B cell (primary cell): ENCODE measurements around the gene TSEN2. TPM values are rescaled to one million over a fixed set of nuclear protein-coding genes. Genes with fewer than 3 reads are reported as not detected.

Source experiments
- ATAC-seq: fragments of 200-7000 bp; cut with Tn5 transposase; one replicate; pipeline ENCODE4 v1.10.0; 2021; ENCODE audit warnings: low read depth, mild to moderate bottlenecking, moderate number of reproducible peaks, moderate library complexity
- CTCF ChIA-PET: fragments of 350-600 bp; sonication (Branson Sonifier 250); formaldehyde crosslinking; loops from one replicate; lab custom pipeline; 2021; ENCODE audit warnings: antibody characterized with exemption, inconsistent platforms; lab: Charles Lee
- POLR2A ChIA-PET: fragments of 350-600 bp; sonication (Branson Sonifier 250); formaldehyde crosslinking; loops from one replicate; lab custom pipeline; 2021; ENCODE audit warnings: antibody characterized with exemption; lab: Charles Lee
- DNase-seq: peaks from one replicate; pipeline ENCODE4 v3.0.0; 2013
- H2AFZ ChIP-seq: 2 replicates; pipeline ENCODE4 v1.6.1; 2012; ENCODE audit warnings: mild to moderate bottlenecking, low read depth, low read length; ENCODE audit not compliant: insufficient read depth, poor library complexity, severe bottlenecking
- H3K27ac ChIP-seq, 2 donors: 1 replicate in 1 of 2; 2 replicates in 1 of 2; pipeline ENCODE4 v1.5.1; 2012 to 2013; ENCODE audit warnings: low read length in 2 of 2, mild to moderate bottlenecking in 2 of 2, moderate library complexity in 1 of 2
- H3K27me3 ChIP-seq, 4 experiments: fragments of 200-600 bp in 1 of 4; sonication (generic) in 1 of 4; replicated peaks in 1 of 4; 1 replicate in 2 of 4; 2 replicates in 2 of 4; pipeline versions ENCODE4 v1.6.1 to v1.7.0; 2013 to 2016; ENCODE audit warnings: low read length in 3 of 4, mild to moderate bottlenecking in 2 of 4, mixed read lengths in 1 of 4, moderate library complexity in 1 of 4; ENCODE audit not compliant: insufficient read depth in 4 of 4, control insufficient read depth in 3 of 4; ENCODE audit errors: control extremely low read depth in 1 of 4
- H3K36me3 ChIP-seq, 2 experiments: replicated peaks in 1 of 2; 1 replicate in 1 of 2; 2 replicates in 1 of 2; pipeline versions ENCODE4 v1.6.1 to v1.7.1; 2013; ENCODE audit warnings: low read length in 1 of 2; ENCODE audit not compliant: insufficient read depth in 2 of 2, control insufficient read depth in 1 of 2; ENCODE audit errors: control extremely low read depth in 1 of 2, extremely low read depth in 1 of 2
- H3K4me1 ChIP-seq, 2 donors: fragments of 200-600 bp in 1 of 2; sonication (generic) in 1 of 2; 1 replicate in 1 of 2; 2 replicates in 1 of 2; pipeline versions ENCODE4 v1.5.1 to v1.6.1; 2013 to 2017; ENCODE audit warnings: low read length in 2 of 2; ENCODE audit not compliant: control insufficient read depth in 2 of 2, insufficient read depth in 2 of 2
- H3K4me2 ChIP-seq: replicated peaks from 2 replicates; pipeline ENCODE3; 2012; ENCODE audit warnings: mild to moderate bottlenecking, low read depth, low read length; ENCODE audit not compliant: poor library complexity, severe bottlenecking
- H3K4me3 ChIP-seq, 5 experiments: fragments of 200-600 bp in 1 of 5; sonication (generic) in 1 of 5; 1 replicate in 3 of 5; 2 replicates in 2 of 5; pipeline versions ENCODE4 v1.5.1 to v1.7.0; 2011 to 2016; ENCODE audit warnings: low read length in 4 of 5, mild to moderate bottlenecking in 4 of 5, low read depth in 2 of 5, control low read depth in 1 of 5, moderate library complexity in 1 of 5; ENCODE audit not compliant: insufficient read depth in 1 of 5; ENCODE audit errors: control extremely low read depth in 1 of 5, extremely low read depth in 1 of 5
- H3K79me2 ChIP-seq: fragments of 200-600 bp; sonication (generic); one replicate; pipeline ENCODE4 v1.6.0; 2016; ENCODE audit warnings: low read length; ENCODE audit not compliant: control insufficient read depth, insufficient read depth
- H3K9ac ChIP-seq: fragments of 200-600 bp; sonication (generic); 2 replicates; pipeline ENCODE4 v1.6.1; 2017; ENCODE audit warnings: mild to moderate bottlenecking, low read length, moderate library complexity
- H3K9me3 ChIP-seq, 3 donors: one replicate each; pipeline versions ENCODE4 v1.6.1 to v1.7.1; 2013; ENCODE audit warnings: low read length in 2 of 3; ENCODE audit not compliant: control insufficient read depth in 2 of 3, insufficient read depth in 1 of 3; ENCODE audit errors: control extremely low read depth in 1 of 3
- H4K20me1 ChIP-seq: 2 replicates; pipeline ENCODE4 v1.6.0; 2012; ENCODE audit warnings: mild to moderate bottlenecking, low read length; ENCODE audit not compliant: insufficient read depth, control insufficient read depth, poor library complexity, severe bottlenecking
- H3K27ac Mint-ChIP-seq: one replicate; pipeline ENCODE4 v1.8.0; 2021; ENCODE audit warnings: mixed read lengths
- H3K27me3 Mint-ChIP-seq: one replicate; pipeline ENCODE4 v1.8.0; 2021; ENCODE audit warnings: mixed read lengths
- H3K4me1 Mint-ChIP-seq: one replicate; pipeline ENCODE4 v1.8.0; 2021; ENCODE audit warnings: mixed read lengths
- H3K4me3 Mint-ChIP-seq: one replicate; pipeline ENCODE4 v1.8.0; 2021; ENCODE audit warnings: mixed read lengths
- H3K9me3 Mint-ChIP-seq: one replicate; pipeline ENCODE4 v1.8.0; 2022; ENCODE audit warnings: mixed read lengths; ENCODE audit not compliant: insufficient read depth
- EZH2 ChIP-seq: IDR thresholded peaks from 2 replicates; pipeline ENCODE4 v1.6.1; 2012; ENCODE audit warnings: borderline replicate concordance, low read depth, mild to moderate bottlenecking, moderate library complexity, low read length; ENCODE audit not compliant: insufficient read depth, poor library complexity, severe bottlenecking
- WGBS: methylation state at CpG from one replicate; pipeline ENCODE4 v1.1.5; 2013; ENCODE audit warnings: missing lambda C conversion rate; ENCODE audit not compliant: insufficient coverage; 5-methylcytosine and 5-hydroxymethylcytosine counted together
- intact Hi-C: fragments of 100-400 bp; cut with micrococcal nuclease; formaldehyde crosslinking; loops from one replicate; pipeline ENCODE4 v1.10.0; 2022
- polyA plus RNA-seq: library from polyadenylated mRNA; depleted of rRNA; stranded (reverse); fragments of >200 nt; gene quantifications from 2 replicates; pipeline ENCODE4 v1.2.3, GENCODE V29; 2012
- total RNA-seq, 2 donors: library from RNA; stranded (reverse); fragments of 120-200 nt in 1 of 2; gene quantifications; 1 replicate in 1 of 2; 2 replicates in 1 of 2; pipeline versions ENCODE4 v1.2.3 to v1.2.4, GENCODE V29; 2013 to 2022
- TF ChIP-seq, protein P1 (sequence below): fragments of 200-600 bp; IDR thresholded peaks from one replicate; pipeline ENCODE4 v1.8.0; 2022; ENCODE audit warnings: antibody characterized with exemption, mild to moderate bottlenecking

The TSEN2 gene
- total and polyA plus RNA-seq, 2 donors (not counting 1 experiment from before 2014, with no cell fraction given) = 13.4 to 17.6 TPM

- Histone ChIP-seq H3K36me3 (no peaks in the 10 kb centered on the region), H3K9me3 (no peaks in the 10 kb centered on the region), H2AFZ (peak overlapping the region; percentile 100), H4K20me1 (peaks cover 22% of the 10 kb centered on the region), H3K4me3 (peak overlapping the region; percentile 85 to 91 (median 90)), H3K9ac (peak overlapping the region; percentile 91), H3K79me2 (peaks cover 57% of the 10 kb centered on the region), H3K4me1 (peaks cover 40 to 41% of the 10 kb centered on the region in 2 donors), H3K27me3 (peaks cover 0 to 15% (median 5%) of the 10 kb centered on the region in 4 experiments), H3K27ac (peak overlapping the region; percentile 91 to 92), H3K4me2 (peak overlapping the region; percentile 91)
- CTCF ChIA-PET = interaction anchor here (1.4 to 1.5 kb wide), 2 partner anchors 21 to 78 kb away, joined by 3 to 5 read pairs; no protein-coding TSS in a partner anchor
- intact Hi-C loops = loop anchor here (1.0 to 5.0 kb wide), 6 partner anchors 73 to 1565 kb away; partner anchors contain the start of genes ATG7, CHCHD4, RAF1 and RPL32
- Mint-ChIP-seq H3K27me3 (peaks cover 23% of the 10 kb centered on the region), H3K27ac (peak overlapping the region; percentile 84), H3K4me3 (peak overlapping the region; percentile 91), H3K4me1 (peaks cover 62% of the 10 kb centered on the region), H3K9me3 (no peaks in the 10 kb centered on the region)
- 2% methylated on average over 7 of the region's 18 CpGs for WGBS
- POLR2A ChIA-PET = no interaction called here
- TF ChIP-seq EZH2 = no peak
- TF ChIP-seq, protein P1, sequence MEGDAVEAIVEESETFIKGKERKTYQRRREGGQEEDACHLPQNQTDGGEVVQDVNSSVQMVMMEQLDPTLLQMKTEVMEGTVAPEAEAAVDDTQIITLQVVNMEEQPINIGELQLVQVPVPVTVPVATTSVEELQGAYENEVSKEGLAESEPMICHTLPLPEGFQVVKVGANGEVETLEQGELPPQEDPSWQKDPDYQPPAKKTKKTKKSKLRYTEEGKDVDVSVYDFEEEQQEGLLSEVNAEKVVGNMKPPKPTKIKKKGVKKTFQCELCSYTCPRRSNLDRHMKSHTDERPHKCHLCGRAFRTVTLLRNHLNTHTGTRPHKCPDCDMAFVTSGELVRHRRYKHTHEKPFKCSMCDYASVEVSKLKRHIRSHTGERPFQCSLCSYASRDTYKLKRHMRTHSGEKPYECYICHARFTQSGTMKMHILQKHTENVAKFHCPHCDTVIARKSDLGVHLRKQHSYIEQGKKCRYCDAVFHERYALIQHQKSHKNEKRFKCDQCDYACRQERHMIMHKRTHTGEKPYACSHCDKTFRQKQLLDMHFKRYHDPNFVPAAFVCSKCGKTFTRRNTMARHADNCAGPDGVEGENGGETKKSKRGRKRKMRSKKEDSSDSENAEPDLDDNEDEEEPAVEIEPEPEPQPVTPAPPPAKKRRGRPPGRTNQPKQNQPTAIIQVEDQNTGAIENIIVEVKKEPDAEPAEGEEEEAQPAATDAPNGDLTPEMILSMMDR = no peak
- DNase-seq (no peak), ATAC-seq (no peak)
Measured at GRCh38 chr3:12557473-12558100, 73.3 kb downstream of the TSEN2 start.

GRCh38 chr3:12558706-12559105 lies 74.4 kb downstream of the TSEN2 start:
- no peaks in the 10 kb centered on the region for H3K9me3 Mint-ChIP-seq

More at GRCh38 chr3:12558706-12559105, 74.4 kb downstream of the TSEN2 start:
- peaks cover 59% of the 10 kb centered on the region for H3K4me1 Mint-ChIP-seq
- ChIA-PET CTCF (interaction anchor here (0.9 to 1.5 kb wide), 3 partner anchors 20 to 425 kb away, joined by 3 to 5 read pairs (median 3); no protein-coding TSS in a partner anchor), POLR2A (no interaction called here)
- 95% methylated on average over 3 of the region's 4 CpGs for WGBS
- intact Hi-C loops = loop anchor here (5.0 kb wide), 2 partner anchors 711 to 1564 kb away; partner anchors contain the start of genes CHCHD4 and TAMM41
- DNase-seq = no peak
- H3K9me3 ChIP-seq = no peaks in the 10 kb centered on the region
- peaks cover 13% of the 10 kb centered on the region for H3K27me3 Mint-ChIP-seq
- H3K4me3 Mint-ChIP-seq = peak overlapping the region; percentile 91
- H3K9ac ChIP-seq = no peak overlapping the region
- TF ChIP-seq, protein P1 = no peak
- TF ChIP-seq EZH2 = no peak
- H3K79me2 ChIP-seq = peaks cover 66% of the 10 kb centered on the region
- H3K4me2 ChIP-seq = peak overlapping the region; percentile 91
- peaks cover 0 to 14% (median 2%) of the 10 kb centered on the region in 4 experiments for H3K27me3 ChIP-seq
- no peak overlapping the region for H2AFZ ChIP-seq
- H3K4me3 ChIP-seq = no peak overlapping the region
- H4K20me1 ChIP-seq = peaks cover 22% of the 10 kb centered on the region
- H3K27ac ChIP-seq = no peak overlapping the region
- H3K27ac Mint-ChIP-seq = no peak overlapping the region
- no peaks in the 10 kb centered on the region for H3K36me3 ChIP-seq
- ATAC-seq = no peak
- H3K4me1 ChIP-seq = peaks cover 38 to 40% of the 10 kb centered on the region in 2 donors
